NCI-H748 (cell line): Measurements from ENCODE around the gene KIAA1671.

ENCODE experiments used
- DNase-seq: peaks from one replicate; lab custom pipeline; 2025; ENCODE audit not compliant: unreplicated experiment; lab: John Stamatoyannopoulos, UW

KIAA1671 gene

DNA sequence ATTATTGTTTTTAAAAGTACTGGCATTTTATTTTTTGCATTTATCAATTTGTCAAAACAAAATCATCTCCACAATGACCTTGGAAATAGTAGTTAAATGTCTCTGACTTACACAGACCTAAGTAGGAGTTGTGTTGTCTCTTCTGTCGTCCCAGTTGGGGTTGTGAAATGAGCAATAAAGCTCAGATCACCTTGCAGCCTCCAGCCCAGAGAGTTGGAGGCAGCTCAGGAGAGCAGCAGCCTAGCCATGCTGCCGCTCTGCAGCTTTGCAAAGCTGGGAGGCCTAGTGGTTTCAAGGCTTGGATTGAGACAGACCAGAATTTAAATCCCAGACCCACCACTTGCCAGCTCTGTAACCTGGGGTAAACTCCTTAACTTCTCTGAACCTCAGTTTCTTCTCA is 181.9 kb downstream of the KIAA1671 start:
- DNase-seq: no peak

DNA sequence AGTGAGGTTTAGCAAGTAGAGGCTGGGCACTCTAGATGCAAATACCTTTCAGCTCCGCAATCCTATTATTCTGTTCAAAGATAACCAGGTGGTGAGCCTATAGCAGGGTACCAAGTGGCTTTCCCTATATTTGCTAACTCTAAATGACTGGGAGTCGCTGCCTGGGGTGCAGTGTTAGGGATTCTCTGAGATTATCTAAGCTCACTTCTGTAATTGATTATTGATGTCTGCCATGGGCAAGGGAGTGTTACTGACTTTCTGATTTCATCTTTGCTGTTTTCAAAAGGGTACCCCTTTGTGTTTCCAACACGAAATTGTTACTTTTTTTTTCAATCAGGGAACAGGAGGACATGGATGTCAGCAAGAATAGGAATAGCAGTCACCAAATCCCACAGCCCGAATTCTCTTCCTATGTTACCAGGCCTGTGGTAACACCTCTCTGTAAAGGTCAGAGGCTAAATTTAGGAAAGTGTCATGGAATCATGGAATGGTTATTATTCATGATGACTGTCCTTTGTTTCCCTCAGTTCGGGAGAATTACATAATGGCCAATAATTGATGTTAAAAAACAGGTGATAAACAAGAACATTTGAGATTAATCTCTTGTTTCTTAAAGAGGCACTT is 184.5 kb downstream of the KIAA1671 start:
- DNase-seq: no peak

DNA sequence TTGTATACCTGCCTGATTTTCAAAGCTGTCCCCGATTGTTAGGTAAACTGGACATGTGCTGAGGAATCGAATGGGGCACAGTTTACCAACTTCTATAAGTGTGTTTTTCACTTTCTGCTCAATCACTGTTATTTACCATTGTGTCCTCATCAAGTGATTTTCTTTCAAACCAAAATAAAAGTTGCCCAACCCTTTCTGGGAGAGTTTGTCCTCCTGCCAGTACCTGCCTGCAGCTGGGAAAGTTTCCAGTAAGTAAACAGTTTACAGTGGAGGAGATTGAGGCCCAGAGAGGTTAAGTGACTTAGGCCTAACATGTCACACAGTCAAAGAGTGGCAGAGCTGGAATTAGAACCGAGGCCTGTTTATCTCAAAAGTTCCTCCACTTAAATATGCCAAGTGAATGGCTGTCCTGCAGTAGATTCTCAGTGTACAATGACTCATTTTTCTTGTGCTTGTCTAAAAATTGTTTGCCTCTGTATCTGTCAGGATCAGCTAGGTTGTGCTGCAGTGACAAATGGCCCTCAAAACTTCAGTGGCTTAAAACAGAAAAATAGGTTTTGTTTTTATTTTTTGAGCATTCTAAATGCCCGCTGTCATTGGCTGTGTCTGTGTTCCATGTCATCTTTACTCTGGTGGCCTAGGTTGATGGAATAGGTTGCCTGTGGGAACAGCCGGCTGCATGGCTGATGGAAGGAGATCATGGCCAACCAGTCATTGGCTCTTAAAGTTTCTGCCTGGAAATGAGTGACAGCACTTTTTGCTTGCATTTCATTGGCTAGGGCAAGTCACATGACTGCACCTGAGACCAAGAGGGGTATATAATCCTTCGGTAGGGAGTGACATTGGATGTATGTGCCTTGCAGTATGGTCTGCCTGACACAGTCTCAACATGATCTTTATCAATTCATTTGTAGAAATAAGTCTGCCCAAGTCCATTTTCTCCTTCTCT is 185.3 kb downstream of the KIAA1671 start:
- no peak for DNase-seq

DNA sequence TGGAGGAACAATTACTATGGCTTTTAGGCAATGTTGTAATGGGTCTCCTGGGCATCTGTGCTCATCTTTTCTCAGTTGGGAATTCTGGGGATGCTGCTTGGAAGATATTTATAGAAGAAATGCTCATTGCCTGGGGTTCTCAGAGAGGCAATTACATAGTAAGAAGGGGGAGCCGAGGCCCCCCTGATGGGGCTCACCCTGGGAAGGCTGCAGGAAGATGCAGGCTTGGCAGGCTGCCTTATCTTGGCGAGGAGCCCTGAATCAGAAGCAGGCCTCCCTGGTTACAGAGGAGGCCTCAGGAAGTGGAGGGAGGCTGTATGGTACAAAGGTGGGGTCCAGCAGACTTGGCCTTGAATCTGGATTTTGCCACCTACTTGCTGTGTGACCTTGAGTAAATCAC is 186.5 kb downstream of the KIAA1671 start:
- DNase-seq: no peak

DNA sequence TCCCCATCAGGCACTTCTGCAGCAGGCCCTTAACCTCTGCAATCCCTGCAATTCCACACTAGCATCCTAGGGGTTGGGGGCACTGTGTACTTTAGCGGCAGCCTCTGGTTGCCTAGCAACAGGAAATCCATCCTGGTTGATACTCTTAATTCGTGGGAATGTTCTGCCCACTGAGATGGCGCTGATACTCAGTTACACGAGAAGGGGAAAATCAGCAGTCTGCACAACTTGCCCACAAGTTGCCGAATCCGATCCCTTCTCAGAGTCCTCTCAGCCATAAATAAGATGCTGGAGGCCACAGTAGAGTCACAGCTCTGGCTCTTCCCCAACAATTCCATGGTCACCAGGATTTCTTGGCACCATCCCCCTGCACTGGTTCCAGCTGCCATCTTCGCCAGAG is 189.6 kb downstream of the KIAA1671 start:
- DNase-seq: peak; percentile 45

DNA sequence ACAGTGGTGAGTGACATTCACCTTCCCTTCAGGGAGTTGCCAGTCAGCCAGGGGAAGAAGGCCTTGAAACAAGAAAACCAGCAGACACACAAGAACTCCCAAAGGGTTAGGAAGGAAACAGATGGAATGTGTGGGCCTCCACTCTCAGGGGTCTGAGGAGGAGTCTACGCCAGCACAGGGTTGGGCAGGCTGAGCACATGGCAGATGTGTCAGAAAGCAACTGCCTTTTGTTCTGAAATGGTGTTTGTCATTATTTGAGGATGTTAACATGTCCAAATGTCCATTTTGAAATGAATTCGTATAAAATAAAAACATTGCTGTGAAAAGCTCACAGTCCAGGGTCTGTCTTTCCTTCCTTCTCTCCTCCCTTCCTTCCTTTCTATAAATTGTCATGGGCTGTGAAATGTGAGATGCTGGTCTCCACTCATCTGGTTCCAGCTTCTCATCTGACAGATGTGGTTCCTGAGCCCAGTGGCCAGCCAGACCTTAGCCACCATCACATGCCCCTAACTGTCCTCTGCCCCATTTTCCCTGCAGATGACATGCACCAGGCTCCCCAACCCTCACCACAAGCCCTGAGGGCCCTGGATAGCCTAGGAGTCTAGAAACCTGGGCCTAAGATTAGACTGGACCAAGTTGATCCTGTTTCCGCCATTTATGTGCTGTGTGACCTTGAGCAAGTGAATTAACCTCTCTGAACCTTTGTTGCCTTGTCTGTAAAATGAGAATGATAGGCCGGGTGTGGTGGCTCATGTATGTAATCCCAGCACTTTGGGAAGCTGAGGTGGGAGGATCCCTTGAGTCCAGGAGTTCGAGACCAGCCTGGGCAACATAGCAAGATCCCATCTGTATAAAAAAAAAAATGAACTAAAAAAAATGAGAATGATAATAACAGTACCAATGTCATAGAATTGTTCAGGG is 190.9 kb downstream of the KIAA1671 start:
- DNase-seq: no peak

DNA sequence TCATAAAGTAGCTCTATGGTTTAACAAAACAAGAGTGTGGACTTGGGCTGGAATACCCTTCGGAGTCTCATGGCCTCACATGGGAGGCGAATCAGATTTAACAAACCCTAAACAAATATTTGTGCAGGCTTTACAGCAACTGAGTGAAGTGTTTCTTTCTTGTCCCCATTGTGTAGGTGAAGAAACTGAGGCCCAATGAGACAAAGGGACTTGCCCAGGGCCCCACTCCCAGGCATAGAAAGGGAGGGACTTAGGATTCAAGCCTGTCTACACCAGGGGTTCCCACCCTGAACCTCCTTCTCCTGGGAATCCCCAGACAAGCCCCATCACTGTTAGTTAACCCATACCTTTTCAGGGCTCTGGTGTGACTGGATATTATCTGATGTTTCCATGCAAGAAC is 192.0 kb downstream of the KIAA1671 start:
- DNase-seq: no peak

DNA sequence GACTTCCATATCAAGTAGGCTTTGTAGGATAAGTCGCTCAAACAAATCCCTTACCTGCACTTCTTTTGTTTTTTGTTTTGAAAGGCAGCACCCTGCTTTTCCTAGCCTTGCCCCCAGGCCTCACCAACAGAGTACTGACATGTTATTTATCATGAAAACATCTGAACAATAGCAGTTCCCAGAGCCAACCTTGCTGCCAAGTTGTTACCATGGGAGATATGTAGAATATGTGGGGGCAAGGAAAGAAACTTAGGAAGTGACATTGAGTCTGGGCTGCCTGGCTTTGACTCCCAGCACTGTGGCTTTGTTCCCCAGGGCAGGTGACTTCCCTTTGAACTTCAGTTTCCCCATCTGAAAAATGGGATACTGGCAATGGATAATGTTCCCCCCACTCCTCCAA is 193.8 kb downstream of the KIAA1671 start:
- no peak for DNase-seq

DNA sequence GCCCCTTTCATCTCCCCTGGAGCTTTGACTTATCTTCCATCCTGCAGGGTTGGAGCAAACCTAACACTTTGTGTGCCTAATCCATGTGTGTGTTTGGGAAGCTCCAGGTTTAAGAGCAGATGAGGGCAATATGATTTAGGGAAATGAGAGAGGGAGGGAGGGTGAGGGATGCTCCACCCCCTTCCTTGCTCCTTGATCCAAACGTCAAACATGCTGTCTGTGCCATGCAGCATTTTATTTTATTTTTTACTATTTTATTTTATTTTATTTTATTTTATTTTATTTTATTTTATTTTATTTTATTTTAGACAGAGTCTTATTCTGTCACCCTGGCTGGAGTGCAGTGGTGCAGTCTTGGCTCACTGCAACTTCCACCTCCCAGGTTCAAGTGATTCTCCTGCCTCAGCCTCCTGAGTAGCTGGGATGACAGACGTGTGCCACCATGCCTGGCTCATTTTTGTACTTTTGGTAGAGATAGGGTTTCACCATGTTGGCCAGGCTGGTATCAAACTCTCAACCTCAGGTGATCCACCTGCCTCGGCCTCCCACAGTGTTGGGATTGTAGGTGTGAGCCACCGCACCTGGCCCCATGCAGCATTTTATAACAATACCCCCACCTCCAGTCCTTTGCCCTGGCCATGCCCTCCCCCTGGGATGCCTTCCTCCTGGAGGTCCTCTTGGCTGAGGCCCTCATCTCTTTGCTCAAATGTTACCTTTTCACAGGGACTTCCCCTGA is 194.6 kb downstream of the KIAA1671 start:
- no peak for DNase-seq

DNA sequence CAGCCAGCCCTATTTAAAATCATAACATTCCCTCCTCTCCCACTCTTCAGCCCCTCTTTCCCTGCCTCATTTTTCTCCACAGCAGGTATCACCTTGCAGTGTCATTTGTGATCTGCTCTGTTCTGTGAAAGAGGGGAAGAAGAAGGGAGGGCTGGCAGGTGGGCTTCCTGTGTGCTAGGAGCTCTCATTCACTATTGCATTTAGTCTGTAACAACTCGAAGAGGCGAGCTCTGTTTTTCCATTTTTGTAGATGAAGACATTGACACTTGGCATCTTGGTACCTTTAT is 195.1 kb downstream of the KIAA1671 start:
- DNase-seq: no peak

DNA sequence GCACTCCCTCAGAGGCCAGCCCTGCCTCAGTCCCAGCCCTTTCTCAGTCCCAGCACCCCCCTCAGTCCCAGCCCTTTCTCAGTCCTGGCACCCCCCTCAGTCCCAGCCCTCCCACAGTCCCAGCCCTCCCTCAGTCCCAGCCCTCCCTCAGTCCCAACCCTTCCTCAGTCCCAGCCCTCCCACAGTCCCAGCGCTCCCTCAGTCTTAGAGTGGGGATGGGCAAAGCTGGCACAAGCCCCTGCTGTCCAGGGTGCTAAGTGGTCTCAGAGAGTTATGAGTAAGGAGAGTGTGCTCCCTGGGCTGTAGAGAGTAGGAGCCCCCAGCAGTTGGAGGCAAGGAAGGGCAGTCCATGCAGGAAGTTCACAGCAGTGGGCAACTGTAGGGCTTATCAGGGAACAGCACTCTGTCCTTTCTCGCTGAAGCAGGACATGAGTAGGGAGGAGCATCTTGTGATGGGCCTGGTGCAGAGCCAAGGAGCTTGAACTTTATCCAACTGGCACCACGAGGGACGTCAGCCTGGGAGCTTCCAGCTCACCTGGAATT is 195.7 kb downstream of the KIAA1671 start:
- DNase-seq: no peak

DNA sequence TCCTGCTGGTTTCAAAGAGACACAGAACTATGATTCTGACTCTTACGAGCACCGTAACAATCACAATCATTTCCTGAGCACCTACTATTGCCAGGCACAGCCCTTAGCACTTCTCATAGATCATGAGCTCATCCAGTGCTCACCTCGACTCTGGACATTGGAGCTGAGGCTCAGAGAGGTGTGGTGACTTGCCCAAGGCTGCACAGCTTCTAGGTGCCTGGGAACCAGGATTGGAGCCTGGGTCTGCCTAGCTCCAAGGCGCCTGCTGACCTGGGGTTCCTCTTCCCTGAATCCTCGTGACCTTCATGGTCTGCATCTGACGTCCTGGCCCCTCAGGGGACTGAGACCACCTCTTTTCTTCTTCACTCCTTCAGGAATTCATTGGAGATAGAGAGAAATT is 196.5 kb downstream of the KIAA1671 start:
- DNase-seq: no peak

DNA sequence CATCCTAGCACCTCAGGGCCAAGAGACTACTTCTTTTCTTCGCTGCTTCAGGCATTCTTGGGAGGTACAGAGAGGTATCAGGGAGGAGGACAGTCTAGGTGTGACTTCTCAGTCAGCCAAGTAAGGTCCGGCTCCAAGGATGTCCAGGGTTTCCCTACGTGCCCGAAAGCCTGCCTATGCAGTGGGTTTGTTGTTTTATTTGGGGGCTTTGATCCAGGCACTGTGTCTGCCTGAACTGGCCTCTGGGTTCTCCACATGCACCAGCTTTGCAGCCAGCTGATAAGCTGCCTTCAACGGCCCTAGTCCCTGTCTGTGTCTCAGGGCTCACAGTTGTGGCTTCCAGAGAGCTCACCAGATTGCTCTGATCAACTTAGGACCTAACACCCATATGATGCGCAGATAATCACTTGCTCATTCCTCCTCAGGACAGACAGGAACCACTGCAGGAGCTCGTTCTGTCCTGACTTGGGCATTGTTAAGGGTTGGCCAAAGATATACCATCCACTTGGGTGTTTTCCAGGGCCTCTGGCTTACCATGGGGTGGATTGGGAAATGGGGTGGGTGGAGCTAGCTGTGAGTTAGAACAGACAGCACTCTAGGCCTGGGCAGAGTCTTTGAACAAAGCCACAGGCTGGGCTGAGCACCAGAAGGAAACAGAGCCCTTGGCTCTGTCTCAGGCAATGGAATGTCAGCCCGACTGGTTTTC is 201.6 kb downstream of the KIAA1671 start:
- DNase-seq: no peak

DNA sequence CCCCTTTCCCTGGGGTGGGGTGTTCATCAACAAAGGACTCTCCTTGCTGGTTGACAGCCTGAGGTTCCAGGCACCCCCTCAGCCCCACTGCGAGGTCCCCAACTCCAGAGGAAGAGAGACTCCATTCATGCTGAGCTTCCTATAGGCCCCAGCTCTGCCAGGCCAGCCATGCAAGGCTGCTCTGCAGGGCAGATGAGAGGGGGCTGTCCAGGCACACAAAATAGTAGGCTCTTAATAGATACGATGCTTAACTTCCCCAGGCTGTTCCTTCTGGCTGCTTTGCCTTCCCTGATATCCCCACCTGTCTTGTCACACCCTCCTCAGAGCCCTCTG is 202.1 kb downstream of the KIAA1671 start:
- no peak for DNase-seq

DNA sequence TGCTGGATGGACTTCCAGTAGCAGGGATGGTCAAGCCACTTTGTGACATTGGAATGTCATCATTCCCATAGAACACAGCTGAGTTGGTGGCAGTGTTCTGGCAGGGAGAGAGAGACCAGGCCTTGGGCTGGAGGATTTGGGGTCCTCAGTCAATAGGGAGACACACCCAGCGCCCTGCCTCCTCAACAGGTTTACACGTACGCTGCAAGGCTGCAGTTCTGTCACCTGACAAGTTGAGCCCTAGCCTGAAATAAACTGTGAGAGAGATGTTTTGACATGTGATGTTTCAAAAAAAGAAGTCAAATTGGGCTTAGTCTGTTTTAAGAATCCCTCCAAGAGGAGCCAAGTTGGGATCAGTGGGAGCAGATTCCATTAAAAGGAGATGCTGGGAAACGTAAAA is 204.2 kb downstream of the KIAA1671 start:
- no peak for DNase-seq

DNA sequence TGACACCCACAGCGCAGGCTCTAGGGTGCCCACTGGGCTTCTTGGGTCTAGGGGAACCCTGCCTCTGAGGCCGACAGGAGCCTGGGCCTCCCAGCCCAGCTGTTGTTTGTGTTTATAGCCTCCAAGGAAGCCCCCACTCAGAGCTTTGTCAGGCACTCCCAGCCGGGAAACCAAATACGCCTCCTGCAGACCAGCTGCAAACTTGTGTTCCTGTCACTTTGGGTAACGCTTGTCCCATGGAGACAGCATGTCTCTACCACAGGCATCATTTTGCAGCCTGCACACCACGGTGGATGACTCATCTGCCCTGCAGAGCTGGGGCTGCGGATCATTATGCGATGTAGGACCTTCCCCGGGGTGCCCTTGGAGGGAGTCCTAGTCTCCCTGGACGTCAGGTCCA is 206.5 kb downstream of the KIAA1671 start:
- no peak for DNase-seq

DNA sequence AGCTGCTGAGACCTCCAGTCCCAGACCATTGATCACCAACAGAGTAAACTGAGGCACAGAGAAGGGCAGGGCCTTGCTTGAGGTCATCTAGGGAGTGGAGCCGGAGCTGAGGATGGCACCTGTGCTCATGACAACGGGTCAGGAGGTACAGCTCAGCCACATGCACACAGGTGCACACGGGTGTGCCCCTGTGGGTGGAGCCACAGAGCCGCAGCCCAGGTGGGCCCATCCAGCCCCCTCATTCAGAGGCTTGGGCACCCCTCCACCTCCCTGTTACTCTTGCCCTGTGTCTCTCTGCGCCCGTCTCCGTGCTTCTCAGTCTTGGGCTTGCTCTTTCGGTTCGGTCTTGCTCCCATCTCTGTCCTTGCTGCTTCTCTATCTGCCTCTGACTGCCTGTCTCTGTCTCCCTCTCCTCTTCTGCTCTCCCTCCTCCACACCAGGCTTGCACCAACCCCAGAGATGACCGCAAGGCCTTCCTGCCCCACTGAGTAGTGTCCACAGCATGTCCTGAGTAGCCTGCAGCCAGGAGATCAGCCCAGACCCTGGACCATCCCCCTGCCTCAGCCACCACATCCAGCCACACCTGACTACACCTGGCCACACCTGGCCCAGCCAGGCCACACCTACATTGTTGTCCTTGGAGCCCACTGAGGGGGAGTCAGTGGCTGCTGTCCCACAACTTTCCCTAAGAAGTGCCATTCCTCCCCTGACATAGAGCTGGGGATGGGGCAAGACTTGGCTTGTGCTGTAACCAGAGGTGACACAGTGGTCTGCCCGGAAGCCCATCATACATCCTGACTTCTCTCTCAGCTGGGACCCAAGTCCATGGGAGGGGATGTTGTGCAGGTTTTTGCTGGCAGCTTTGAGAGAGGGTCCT is 207.8 kb downstream of the KIAA1671 start:
- no peak for DNase-seq

DNA sequence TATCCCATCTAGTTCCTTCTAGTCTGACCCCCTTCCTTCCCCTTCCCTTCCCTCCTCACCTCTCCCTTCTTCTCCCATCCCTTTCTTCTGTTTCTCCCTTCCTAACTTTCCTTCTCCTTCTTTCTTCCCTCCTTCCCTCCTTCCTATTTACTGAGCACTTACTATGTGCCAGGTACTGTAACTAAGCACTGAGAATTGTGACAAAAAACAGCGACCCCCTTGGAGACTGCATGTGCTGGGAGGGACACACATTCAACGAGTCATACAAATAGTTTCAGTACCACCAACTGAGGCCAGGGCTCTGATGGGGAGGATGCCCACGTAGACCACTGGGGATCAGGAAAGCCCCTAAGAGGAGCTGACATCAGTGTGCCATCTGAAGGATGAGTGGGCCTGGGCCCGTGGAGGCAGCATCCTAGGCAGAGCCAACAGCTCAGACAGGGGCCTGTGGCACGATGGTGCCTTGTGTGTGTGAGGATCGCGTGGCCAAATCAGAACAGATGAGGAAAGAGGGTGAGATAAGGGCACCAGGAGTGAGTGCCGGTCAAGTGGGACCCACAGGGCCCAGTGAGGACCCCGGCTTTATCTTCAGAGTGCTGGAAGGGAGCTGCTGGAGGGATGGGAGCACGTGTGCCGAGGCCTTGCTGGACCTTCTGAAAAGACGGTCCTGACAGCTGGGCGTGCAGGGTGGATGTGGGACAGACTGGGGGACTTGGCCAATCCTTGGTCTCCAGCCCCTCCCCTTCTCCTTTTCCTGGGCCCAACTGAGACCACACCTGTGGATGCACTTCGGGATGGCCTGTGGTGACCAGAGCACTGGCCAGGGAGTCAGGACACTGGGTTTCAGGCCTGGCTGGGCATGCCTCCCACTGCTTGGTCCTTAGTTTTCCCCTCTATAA is 208.8 kb downstream of the KIAA1671 start:
- DNase-seq: no peak
